HG02588 (cell line): ENCODE measurements around the gene GLRX.
A peak's percentile ranks its signal among the peaks of the same experiment; 100 is the strongest.

Experiments used
- ATAC-seq: cut with Tn5 transposase; IDR thresholded peaks from one replicate; pipeline ENCODE4 v1.9.1; 2021; ENCODE audit warnings: mild to moderate bottlenecking, moderate library complexity; ENCODE audit not compliant: unreplicated experiment

GLRX gene, protein sequence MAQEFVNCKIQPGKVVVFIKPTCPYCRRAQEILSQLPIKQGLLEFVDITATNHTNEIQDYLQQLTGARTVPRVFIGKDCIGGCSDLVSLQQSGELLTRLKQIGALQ

GRCh38 chr5:95822542-95823181, at the start of gene GLRX:
TSS of gene GLRX (minus strand) at chr5:95822726. CDS start at chr5:95822662, 64 bp downstream.
- peak; percentile 40 for ATAC-seq

- no peak for ATAC-seq
Observed at GRCh38 chr5:95871146-95871806, 48.8 kb upstream of the GLRX start.

GRCh38 chr5:95870105-95870672, 47.7 kb upstream of the GLRX start:
- peak; percentile 56 for ATAC-seq

DNA sequence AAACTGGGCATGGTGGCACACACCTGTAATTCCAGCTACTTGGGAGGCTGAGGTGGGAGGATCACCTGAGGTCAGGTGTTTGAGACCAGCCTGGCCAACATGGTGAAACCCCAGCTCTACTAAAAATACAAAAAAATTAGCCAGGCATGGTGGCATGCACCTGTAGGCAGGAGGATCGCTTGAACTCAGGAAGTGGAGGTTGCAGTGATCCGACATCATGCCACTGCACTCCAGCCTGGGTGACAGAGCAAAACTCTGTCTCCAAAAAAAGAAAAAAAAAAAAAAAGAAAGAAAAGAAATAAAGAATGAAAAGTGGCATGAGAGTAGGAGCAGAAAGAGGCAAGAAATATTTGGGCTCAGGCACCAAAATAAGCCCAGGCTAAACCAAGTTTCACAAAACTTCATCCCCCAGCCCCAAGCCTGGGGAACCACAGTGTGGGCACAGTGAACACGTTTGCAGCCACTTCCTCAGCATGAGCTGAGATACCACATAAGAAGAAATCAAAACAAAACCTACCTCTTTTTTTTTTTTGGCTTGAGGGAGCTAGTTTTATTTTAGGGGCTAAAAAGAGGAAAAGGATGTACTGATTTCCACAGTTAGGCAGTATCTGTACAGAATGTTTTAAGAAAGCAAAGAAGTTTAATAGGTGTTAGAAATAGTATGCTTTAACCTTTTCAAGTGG, 46.8 kb upstream of the GLRX start:
- peak; percentile 39 for ATAC-seq

DNA sequence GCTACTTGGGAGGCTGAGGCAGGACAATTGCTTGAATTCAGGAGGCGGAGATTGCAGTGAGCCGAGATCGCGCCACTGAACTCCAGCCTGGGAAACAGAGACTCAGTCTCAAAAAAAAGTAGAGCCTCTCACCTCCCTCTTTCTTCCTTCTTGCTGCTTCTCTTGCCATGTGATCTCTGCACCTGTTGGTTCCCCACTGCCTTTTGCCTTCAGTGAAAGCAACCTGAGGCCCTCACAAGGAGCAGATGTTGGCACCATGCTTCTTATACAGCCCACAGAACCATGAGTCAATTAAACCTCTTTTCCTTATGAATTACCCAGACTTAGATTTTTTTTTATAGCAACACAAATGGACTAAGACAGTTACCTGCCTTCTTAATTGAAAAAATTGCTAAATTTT, 45.6 kb upstream of the GLRX start:
- no peak for ATAC-seq

- no peak for ATAC-seq
Observed at GRCh38 chr5:95866435-95867040, 44.0 kb upstream of the GLRX start.

- no peak for ATAC-seq
Observed at GRCh38 chr5:95864944-95865504, 42.5 kb upstream of the GLRX start.

DNA sequence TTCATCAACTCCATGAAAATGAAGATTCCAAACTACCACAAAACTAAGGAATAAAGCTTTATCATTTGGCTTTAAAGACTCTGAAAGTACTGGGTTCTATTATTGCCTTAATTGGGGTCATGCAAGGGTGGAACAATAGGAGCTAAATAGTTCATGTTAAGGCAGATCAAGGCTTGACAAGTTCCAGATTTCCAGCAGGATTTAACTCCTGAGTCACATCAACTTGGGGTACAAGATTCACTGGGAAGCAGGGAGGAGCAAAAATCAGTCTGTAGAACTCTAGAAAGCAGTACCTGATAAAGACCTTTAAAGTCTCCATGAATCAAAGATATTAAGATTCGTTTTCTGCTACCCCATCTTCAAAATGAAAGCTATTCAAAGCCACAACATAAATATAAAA, 41.9 kb upstream of the GLRX start:
- ATAC-seq = no peak

DNA sequence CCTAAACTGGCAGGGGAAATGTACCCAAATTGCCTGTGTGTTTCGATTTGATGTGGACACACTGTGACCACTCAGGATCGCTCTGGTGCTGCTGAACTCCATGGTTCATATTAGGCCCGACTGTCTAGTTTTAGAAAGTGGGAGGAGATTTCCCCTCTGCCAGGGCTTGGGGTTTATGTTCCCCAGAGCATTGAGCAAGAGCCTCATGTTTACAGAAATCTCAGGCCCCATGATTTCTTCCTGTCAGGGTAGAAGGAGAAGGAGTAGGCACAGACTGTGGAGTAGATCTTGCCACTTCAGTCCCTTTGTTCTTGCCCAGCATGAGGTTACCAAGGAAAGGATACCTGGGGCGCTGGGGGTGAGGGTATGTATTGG, 40.8 kb upstream of the GLRX start:
- ATAC-seq = no peak

GRCh38 chr5:95862671-95863382, 40.3 kb upstream of the GLRX start:
- ATAC-seq = no peak

- ATAC-seq = no peak
Observed at GRCh38 chr5:95861864-95862561, 39.5 kb upstream of the GLRX start.

- no peak for ATAC-seq
Observed at GRCh38 chr5:95861221-95861863, 38.8 kb upstream of the GLRX start.

GRCh38 chr5:95859661-95860060, 37.1 kb upstream of the GLRX start:
- ATAC-seq = no peak

GRCh38 chr5:95858661-95859595, 36.4 kb upstream of the GLRX start:
- peak; percentile 97 for ATAC-seq

GRCh38 chr5:95858023-95858461, 35.5 kb upstream of the GLRX start:
- no peak for ATAC-seq

GRCh38 chr5:95857185-95857945, 34.8 kb upstream of the GLRX start:
- no peak for ATAC-seq

DNA sequence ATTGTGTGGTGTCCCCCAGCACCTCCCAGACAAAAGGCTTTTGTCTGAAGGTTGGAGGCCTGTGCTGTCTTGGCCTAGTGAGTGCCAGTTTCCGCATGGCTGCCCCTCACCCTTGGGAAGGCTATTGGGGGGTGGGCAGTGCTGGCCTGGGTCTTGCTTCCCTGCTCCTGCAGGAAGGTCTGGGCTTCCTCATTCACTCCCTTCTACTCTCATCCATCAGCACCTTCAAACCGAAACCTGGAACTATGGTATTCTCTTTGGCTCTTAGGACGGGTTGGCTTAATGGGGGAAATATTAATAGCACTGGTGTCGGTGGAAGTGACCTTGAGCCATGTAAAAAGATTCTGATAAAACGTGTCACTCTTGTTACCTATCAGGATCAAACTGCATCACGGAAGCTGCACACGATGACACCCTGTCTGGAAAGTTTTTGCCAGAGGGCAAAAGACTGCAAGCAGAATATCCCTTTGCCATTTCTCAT, 34.0 kb upstream of the GLRX start:
- ATAC-seq = no peak
